Retinal pigment epithelial cell (primary cell): Measurements from ENCODE around the gene SPTY2D1.

Experiments used
- DNase-seq: peaks from one replicate; pipeline ENCODE4 v3.0.0-alpha.2; 2010; ENCODE audit warnings: low read depth
- H3K4me3 ChIP-seq: 2 replicates; pipeline ENCODE4 v1.5.1; 2011; ENCODE audit warnings: mild to moderate bottlenecking, low read length, control low read depth, moderate library complexity
- TF ChIP-seq, protein P1 (sequence below): conservative IDR thresholded peaks from 2 replicates; pipeline ENCODE4 v1.5.1; 2011; ENCODE audit warnings: low read depth, low read length, control low read depth, inconsistent platforms

Gene SPTY2D1

DNA sequence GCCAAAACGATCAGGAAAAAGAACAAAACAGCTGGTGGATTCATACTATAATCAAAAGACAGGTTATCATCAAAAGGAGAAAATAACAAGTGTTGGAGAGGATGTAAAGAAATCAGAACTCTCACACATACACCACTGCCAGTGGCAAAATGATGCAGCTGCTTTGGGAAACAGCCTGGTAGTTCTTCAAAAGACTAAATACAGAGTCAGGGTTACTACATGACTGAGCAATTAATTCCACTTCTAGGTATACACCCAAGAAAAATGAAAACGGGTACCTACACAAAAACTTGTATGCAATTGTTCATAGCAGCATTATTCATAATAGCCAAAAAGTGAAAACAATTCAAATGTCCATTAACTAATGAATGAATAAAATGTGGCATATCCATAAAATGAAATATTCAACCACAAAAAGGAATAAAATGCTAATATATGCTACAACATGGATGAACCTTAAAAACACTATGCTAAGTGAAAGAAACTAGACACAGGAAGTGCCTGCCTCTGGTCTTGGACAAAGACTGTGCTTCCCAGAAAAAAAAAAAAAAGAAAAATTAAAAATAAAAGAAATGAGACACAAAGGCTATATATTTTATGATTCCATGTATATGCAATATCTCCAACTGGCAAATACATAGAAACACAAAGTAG is 53.9 kb downstream of the SPTY2D1 start:
- no peak overlapping the region for H3K4me3 ChIP-seq
- TF ChIP-seq, protein P1, sequence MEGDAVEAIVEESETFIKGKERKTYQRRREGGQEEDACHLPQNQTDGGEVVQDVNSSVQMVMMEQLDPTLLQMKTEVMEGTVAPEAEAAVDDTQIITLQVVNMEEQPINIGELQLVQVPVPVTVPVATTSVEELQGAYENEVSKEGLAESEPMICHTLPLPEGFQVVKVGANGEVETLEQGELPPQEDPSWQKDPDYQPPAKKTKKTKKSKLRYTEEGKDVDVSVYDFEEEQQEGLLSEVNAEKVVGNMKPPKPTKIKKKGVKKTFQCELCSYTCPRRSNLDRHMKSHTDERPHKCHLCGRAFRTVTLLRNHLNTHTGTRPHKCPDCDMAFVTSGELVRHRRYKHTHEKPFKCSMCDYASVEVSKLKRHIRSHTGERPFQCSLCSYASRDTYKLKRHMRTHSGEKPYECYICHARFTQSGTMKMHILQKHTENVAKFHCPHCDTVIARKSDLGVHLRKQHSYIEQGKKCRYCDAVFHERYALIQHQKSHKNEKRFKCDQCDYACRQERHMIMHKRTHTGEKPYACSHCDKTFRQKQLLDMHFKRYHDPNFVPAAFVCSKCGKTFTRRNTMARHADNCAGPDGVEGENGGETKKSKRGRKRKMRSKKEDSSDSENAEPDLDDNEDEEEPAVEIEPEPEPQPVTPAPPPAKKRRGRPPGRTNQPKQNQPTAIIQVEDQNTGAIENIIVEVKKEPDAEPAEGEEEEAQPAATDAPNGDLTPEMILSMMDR = no peak
- no peak for DNase-seq

DNA sequence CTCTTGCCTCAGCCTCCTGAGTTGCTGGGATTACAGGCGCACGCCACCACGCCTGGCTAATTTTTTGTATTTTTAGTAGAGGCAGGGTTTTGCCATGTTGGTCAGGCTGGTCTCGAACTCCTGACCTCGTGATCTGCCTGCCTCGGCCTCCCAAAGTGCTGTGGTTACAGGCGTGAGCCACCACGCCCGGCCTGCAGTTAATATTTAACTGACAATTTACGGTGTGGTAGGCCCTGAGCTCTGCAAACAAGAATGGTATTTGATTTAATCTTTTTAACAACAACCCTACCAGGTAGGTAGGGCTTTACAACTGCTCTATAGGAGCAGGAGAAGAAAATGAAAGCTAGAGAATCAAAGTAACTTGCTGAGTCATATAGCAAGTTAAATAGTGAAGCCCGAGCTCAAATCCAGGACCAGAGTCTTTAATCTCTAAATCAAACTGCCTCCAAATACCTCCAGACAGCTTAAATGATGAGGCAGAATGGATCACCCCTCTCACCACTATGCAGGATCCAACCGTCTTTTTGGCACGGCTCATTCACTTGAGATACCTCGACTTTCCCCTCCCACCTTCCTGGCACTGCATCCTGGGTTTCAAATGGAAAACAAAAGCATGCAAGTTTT is 55.1 kb downstream of the SPTY2D1 start:
- no peak for DNase-seq
- H3K4me3 ChIP-seq = no peak overlapping the region
- TF ChIP-seq, protein P1 = no peak

DNA sequence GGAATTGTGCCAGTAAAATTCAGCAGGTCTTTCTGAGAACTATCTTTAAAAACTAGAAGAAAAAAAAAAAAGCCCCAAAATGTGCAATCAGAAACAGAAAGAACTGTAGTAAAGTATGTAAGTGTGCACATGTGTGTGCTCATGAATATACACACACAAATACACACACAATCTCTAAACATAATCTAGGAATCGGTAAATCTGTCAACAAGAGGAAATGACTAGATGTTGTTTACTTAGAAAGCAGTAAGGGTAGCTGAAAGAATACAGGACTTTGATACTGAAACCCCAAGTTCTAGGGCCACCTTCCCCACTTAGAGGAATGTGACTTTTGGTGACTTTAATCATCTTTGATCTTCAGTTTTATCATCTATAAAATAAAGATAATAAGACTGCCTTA is 58.8 kb downstream of the SPTY2D1 start:
- TF ChIP-seq, protein P1 = no peak
- H3K4me3 ChIP-seq = no peak overlapping the region
- no peak for DNase-seq

DNA sequence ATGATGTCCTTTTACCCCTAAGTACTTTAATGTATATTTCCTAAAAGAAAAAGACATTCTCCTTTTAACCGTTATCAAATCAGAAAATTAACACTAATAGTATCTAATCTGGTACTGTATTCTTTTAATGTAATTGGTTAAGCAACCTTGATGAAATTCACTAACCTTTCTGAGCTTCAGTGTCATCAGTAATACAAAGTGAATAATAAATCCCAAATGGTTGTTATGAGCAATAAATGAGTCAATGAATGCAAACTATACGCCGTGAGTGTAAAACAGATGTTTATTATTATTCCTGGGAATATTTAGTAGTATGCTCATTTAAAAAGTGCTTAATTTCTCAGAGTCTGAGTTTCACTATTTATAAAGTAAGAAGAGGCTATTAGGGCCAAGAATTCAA is 67.1 kb downstream of the SPTY2D1 start:
- TF ChIP-seq, protein P1 = no peak
- no peak overlapping the region for H3K4me3 ChIP-seq
- DNase-seq = no peak

DNA sequence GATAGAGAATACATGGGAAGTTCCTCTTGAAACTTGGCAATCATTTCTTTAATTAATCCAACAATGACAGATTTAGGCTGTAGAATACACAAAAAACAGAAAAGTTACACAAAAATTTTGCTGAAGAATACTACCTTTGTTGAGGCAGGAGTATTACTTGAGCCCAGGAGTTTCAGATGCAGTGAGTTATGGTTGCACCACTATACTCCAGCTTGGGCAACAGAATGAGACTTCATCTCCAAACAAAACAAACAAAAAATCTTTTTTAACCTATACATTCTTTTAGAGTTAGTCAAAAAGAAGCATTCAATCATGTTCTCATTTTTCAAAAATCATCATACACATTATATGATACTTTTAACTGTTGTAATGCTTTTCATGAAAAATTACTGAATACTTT is 67.7 kb downstream of the SPTY2D1 start:
- TF ChIP-seq, protein P1 = no peak
- DNase-seq = no peak
- H3K4me3 ChIP-seq = no peak overlapping the region

DNA sequence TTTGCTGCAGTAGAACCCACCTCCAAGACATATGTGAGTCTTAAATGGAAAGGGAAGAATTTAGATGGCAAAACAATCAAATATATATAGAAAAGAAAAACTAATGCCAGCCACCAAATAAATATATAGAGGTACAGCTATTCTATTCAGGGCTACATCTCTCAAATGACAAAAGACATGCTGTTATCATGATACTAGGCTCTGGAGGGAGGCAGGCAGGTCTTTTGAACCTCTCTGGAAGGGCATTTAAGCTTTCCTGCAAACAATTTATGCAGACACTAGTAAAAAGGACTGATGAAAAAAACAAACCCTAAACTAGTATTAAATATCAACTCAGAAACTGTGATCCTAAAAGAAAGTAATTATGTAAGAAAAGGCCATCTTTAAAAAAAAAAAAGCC is 70.0 kb downstream of the SPTY2D1 start:
- H3K4me3 ChIP-seq = no peak overlapping the region
- TF ChIP-seq, protein P1 = no peak
- no peak for DNase-seq

DNA sequence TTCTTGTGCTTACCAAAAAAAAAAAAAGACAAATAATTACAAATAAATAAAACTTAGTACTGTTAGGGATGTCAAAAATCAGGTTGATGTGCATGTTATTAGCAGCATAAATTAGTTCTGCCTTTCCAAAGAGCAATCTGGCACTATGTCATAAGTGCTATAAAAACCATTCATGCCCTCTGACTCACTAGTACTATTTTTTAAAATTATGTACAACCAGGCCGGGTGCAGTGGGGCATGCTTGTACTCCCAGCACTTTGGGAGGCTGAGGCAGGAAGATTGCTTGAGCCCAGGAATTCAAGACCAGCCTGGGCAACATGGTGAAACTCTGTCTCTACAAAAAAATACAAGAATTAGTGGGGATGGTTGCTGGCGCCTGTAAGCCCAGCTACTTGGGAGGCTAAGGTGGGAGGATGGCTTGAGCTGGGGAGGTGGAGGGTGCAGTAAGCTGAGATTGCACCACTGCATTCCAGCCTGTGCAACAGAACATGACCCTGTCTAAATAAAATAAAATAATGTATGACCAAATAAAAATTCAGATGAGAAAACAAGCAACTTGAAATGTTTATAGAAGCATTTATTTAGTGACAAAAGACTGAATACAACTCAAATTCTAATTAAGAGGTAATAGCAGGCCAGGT is 70.9 kb downstream of the SPTY2D1 start:
- DNase-seq = no peak
- no peak overlapping the region for H3K4me3 ChIP-seq
- TF ChIP-seq, protein P1 = no peak
